GM11168 (cell line): ENCODE data around the gene APBA2.
"Not testable (repeated sequence)": the region's sequence is repeated elsewhere in the genome, so short reads cannot be mapped to it uniquely, and the experiment has no call there.

Experiments used
- in situ Hi-C: fragments of 300-500 bp; cut with MboI; formaldehyde crosslinking; loops from one replicate; pipeline ENCODE4 v1.12.0; 2022; ENCODE audit warnings: low sequenced_read_pairs; ENCODE audit not compliant: unreplicated experiment

APBA2 gene

DNA sequence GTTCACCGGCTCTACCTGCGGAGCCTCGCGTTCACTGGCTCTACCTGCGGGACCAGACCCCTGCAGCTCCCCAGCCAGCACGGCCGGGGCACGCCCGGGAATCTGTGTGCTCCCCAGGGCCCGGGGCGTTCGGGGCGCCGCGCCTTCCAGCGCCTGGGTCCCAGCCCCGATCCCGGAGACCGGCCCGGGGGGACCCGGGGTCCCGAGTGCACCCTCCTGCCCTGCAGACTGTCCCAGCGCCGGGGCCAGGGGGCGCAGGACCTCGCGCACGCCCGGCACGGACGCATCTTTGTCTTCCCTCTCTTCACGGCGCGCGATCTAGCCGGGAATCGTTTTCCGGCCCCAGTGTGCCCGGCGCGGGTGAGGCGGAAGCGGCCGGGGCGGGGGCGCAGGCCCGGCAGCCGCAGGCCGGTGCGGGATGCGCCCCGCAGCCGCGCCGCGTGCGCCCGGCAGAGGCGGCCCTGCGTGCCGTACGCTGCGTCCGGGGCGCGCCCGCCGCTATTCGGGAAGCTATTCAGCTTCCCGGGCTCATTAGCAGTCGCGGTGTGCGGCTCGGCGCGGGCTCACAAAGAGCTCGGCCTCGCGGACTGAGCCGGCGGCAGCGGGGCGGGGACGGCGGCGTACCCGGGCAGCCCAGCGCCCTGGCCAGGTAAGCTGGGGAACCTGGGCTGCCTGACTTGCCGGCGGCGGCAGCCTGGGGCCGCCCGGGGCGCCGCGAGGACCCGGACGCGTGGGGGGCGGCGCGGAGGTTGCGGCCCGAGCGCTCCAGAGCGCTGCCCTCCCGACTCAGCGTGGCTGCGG, at the start of gene APBA2:
TSS of gene APBA2 (plus strand) at position 345 of the 801 bp plus-strand sequence. CDS start 167,911 bp downstream, outside the sequence.
- in situ Hi-C loops, result no loop called here

DNA sequence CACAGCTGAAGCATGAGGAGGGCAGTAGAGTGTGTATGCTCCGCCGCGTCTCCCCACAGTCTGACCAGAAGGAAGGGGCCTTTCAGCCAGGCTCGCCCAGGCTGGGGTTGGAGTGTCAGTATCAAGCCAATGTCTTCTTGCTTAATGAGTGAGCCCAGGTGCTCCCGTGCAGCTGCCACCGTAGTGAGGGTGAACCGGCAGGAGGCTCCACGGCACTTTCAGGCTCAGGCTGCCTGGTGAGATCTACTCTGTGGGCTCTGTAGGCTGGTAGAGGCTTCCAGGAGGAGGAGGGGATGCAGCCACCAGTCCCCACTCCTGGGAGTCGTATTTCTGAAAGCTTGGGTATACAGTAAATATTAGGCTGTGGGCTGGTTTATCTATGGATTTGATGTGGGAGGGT, 45.5 kb upstream of the APBA2 start:
- in situ Hi-C loops, result not testable (repeated sequence)

DNA sequence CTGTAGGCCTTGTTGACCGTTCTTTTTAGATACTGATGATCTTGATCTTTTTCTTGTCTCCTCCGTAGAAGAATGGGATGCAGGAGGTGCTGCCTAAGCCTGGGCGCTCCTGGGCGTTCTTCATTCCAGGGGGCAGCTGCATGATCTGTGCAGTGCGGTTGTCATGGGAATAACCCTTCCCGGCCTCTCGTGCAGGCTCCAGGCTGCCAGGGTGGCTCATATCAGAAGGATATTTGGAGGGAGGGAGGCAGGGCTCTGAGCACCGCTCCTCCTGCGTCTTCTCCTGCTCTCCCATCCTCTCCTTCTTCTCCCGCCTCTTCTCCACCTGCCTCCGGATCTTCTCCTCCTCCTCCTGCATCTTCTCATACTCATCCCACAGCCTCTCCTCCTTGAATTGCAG, 43.6 kb upstream of the APBA2 start:
- in situ Hi-C loops, result not testable (repeated sequence)

DNA sequence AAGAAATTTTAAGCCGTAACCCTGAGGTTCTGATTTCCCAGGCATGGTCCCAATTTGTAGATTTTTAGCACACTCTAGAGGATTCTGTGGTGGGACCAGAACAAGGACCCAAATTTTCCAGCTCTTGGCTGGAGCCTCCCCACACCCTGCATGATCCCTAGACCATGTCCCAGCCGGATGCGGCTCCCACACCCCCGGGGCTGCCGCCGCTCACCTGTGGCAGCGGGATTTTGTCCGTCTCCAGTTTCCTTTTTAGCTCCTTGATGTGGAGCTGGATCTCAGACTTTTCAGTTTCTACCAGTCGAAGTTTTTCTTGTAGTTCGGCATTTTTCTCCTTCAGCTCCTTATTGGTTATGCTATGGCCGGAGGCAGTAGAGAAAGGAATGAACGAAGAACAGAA, 42.3 kb upstream of the APBA2 start:
- in situ Hi-C loops, result not testable (repeated sequence)

DNA sequence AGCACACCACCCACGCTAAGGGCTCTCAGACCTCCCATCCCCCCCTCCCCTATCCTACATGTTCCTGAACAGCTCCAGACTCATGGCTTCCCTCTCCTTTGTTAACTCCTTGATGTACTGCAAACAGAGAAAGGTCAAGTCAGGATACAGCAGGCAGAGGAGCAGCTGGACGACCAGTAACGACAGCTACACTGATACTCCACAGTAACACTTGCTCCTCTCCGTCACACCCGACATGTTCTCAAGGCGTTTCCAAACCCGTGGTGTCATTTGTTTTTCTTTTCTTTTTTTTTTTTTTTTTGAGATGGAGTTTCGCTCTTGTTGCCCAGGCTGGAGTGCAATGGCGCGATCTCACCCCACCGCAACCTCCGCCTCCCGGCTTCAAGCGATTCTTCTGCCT, 41.6 kb upstream of the APBA2 start:
- in situ Hi-C loops, result not testable (repeated sequence)

DNA sequence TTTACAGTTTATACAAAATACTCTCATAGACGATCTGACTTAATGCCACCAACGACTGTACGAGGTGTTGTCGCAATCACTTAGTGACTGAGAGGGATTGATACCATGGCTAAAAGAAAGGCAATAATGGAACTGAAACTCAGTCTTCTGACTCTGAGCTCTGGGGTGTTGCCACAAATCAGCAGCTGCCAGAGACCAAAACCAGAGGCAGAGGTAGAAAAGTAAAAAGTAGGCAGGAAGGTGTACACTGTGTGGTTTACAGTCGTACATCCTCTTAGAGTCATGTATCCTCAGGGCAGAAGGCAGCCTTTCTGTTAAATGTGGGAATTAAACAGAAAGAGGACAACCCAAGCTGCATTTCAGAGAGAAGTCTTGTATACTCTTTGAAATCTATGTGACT, 38.5 kb upstream of the APBA2 start:
- in situ Hi-C loops, result not testable (repeated sequence)

DNA sequence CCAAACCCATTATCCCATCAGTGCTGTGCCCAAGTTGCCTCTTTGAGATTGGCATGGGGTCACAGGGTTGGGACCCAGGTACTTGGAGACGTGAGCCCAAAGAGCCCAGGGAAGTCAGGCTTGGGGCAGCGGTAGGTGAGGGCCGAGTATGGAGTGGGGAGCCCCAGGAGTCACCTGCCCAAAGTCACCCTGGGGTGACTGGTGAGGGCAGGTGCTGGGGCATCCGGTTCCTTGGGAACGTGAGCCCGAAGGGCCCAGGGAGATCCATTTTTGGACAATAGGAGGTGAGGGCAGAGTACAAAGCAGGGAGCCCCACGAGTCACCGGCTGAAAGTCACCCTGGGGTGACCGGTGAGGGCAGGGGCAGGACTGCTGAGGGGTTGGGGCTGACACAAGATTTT, 37.8 kb upstream of the APBA2 start:
- in situ Hi-C loops, result not testable (repeated sequence)

DNA sequence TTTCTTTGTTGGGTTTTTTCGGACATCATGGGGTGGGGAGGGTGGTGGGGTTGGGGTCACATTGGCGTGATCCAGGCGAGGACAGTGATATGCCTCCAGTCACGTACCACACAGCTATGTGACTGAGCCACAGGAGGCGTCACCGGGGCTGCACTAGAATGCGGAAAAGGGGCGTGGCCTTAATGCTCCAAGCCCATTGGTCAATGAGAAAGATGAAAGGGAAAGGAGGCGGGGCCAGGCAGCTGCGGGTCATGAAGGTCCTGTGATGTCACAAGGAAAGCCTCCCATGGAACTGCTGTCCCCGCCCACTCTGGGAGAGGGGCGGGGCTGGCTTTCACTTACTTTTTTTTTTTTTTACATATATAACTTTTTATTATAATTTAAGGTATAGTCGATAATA, 37.3 kb upstream of the APBA2 start, which contains the start of gene GOLGA6L7:
TSS of gene GOLGA6L7 (minus strand) at position 124 of the 400 bp plus-strand sequence. CDS start at position 29, 95 bp downstream.
- in situ Hi-C loops, result not testable (repeated sequence)

DNA sequence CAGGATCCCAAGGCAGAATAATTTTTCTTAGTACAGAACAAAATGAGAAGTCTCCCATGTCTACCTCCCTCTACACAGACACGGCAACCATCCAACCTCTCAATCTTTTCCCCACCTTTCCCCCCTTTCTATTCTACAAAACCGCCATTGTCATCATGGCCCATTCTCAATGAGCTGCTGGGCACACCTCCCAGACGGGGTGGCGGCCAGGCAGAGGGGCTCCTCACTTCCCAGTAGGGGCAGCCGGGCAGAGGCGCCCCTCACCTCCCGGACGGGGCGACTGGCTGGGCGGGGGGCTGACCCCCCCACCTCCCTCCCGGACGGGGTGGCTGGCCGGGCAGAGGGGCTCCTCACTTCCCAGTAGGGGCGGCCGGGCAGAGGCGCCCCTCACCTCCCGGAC, 36.5 kb upstream of the APBA2 start:
- in situ Hi-C loops, result not testable (repeated sequence)

DNA sequence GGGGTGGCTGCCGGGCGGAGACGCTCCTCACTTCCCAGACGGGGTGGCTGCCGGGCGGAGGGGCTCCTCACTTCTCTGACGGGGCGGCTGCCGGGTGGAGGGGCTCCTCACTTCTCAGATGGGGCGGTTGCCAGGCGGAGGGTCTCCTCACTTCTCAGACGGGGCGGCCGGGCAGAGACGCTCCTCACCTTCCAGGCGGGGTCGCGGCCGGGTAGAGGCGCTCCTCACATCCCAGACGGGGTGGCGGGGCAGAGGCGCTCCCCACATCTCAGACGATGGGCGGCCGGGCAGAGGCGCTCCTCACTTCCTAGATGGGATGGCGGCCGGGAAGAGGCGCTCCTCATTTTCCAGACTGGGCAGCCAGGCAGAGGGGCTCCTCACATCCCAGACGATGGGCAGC, 36.0 kb upstream of the APBA2 start:
- in situ Hi-C loops, result not testable (repeated sequence)

DNA sequence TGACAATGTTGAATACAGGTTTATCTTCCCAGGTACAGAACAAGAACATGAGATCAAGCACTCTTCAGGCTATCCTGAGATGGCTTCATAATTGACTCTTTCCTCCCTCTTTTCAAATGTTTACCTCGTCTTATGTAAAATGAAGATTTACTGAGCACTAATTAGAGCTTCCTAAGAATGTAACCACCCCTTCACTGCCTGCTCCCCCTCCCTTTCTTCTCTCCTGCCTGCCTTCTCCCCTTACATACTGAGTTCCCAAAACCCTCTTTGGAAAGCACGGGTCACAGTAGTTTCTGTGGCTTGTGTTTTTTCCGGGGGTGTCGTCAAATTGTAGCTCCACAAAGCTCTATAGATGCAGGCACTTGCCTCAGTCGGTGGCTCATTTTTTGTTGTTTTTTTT, 32.1 kb upstream of the APBA2 start:
- in situ Hi-C loops, result not testable (repeated sequence)

DNA sequence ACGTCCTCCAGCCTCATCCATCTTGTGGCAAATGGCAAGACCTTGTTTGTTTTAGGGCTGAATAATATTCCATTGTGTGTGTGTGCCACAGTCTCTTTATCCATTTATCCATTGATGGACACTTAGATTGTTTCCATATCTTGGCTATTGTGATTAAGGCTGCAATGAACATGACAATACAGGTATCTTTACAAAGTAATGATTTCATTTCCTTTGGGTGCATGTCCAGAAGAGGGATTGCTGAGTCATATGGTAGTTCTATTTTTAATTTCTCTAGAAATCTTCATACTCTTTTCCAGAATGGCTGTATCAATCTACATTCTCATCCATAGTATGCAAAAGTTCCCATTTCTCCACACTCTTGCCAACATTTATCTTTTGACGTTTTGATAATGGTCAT, 31.2 kb upstream of the APBA2 start:
- in situ Hi-C loops, result not testable (repeated sequence)

DNA sequence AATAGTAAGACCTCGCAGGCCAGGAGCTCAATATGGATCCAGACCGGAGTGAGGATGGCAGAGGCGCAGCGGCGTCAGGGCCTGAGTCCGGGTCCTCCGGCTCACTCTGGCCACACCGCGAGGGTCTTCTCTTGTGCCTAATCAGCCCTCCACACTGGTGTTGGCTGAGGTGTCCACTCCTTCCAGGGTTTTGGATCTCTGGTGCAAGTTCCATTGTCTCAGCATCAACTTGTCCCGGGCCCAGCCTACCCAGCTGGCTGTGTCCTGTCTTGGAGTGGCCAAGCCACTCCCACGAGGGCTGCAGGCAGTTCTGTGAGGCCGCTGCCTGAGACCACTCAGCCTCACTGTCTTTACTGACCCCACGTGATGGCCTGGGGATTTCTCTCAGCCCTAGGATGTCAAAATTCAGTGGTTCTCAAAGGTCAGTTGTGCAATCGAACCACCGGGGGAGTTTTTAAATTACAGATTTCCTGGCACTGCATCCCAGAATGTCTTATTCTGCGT, 24.7 kb upstream of the APBA2 start:
- in situ Hi-C loops, result no loop called here

DNA sequence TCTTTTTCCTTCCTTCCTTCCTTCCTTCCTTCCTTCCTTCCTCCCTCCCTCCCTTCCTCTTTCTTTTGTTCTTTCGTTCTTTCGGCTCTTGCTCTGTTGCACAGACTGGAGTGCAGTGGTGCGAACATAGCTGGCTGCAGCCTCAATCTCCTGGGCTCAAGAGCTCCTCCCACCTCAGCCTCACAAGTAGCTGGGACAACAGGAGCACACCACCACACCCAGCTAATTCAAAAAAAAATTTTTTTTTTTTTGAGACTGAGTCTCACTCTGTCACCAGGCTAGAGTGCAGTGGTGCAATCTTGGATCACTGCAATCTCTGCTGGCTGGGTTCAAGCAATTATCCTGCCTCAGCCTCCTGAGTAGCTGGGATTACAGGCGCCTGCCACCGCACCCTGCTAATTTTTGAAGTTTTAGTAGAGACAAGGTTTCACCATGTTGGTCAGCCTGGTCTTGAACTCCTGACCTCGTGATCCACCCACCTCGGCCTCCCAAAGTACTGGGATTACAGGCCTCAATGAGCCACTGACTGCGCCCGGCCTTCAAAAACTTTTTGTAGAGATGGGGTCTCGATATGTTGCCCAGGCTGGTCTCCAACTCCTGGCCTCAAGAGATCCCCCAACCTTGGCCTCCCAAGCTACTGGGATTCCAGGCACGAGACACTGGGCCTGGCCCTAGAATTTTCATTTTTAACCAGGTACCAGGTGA, 24.0 kb upstream of the APBA2 start:
- in situ Hi-C loops, result not testable (repeated sequence)

DNA sequence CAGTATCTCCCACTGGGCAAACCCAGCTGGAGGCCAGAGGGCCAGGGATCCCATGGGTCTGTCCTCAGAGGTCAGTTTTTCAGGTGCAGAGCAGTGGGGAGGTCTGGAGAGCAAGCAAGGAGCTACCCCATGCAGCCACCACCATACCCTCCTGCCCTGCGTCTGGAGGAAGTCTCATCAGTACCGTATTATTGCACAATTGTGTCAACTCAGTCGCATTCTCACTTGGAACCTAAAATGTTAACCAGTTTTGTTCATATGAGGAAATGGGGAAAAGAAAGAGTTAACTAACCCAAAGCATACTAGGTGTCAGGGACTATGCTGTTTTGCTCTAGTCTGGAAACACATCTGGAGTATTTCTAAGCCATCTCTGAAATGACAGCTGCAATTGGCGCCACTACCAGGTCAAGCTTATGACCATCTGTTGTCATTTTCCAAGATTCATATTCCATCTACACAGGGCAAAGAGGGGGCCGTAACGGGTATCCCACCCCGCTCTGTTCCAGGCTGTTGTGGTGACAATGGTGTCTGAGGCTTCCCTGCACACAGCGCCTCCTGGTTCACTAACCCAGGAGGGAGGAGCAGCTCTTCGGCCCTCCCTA, 16.9 kb upstream of the APBA2 start:
- in situ Hi-C loops, result no loop called here

DNA sequence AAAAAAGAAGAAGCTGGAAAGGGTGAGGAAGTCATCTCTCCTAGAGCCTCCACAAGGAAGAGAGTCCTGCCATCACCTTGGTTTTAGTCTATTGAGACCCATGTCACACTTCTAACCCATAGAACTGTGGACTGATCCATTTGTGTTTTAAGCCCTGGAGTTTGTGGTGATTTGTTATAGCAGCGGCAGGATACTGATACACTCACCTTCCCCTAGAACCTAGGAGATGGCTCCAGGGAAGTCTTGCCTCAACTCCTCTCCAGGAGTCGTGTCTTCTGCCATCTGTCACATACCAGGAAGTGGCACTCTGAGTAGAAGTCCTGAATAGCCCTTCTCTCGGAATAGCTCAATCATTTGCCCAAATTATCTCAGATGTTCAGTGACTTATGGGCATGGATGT, 14.6 kb upstream of the APBA2 start:
- in situ Hi-C loops, result no loop called here

DNA sequence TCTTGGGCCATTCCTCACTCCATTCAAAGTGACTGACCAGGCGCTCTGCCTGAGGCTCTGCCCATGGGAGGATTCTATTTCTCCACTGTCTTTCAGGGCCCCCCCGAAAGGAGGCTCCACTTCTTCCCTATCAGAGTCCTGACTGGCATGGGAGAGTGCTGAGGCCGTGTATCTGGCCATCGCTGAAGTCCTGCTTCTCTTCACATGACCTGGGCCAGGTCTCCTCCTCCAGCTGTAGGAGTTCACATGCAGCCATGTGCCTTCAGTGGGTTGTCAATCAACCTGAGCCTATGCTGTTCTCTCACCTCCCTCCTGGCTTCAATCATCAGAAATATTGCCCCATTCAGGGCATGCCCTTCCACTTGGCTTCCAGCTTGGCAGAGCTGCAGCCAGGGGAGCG, 12.8 kb upstream of the APBA2 start:
- in situ Hi-C loops, result no loop called here

DNA sequence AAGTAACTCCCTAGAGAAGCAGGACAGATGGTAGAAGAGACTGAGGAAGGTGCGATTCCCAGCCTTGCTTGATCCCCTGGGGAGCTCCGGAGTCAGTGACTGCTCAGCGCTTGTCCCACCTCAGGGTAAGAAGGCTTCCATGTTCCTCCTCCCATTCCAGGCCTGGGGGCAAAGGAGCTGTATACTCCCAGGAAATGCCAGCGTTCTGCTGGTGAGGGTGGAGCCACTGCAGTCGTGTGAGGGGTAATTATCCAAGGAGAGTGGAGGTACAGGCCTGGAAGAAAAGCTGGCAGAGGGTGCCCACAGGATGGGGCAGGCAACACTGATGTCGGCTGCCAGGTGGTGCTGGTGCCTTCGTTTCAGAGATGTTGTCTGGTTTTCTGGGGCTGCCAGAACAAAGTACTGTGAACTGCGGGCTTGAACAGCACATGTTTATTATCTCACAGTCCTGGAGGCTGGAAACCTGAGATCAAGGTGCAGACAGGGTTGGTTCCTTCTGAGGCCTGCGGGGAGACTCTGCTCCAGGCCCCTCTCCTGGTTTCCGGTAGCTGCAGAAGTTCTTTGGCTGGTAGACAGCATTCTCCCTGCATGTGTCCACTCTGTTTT, 12.1 kb upstream of the APBA2 start:
- in situ Hi-C loops, result no loop called here

DNA sequence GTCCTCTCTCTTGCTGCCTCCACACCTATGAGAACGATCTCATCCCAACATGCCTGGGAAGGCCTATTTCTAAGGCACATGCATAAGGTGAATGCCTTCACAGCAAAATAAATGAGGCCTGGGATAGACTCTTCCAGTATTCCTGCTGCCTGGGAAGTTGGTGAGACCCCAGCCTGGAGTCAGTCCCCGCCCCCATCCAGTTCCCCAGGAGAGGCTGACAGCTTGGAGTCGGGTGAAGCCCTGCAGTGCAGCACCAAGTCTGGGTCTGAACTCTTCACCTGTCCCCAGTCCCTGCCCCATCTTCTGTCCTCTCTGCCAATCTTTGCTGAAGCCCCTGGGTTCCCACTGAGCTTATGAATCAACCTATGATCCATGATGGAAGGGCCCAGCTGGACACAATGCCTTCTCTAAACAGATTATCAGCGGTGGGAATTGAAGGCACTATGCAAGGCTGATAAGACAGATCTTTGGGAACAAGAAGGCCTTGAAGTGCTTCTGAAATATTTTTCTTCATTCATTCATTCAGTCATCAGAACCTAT, 10.2 kb upstream of the APBA2 start:
- in situ Hi-C loops, result no loop called here

DNA sequence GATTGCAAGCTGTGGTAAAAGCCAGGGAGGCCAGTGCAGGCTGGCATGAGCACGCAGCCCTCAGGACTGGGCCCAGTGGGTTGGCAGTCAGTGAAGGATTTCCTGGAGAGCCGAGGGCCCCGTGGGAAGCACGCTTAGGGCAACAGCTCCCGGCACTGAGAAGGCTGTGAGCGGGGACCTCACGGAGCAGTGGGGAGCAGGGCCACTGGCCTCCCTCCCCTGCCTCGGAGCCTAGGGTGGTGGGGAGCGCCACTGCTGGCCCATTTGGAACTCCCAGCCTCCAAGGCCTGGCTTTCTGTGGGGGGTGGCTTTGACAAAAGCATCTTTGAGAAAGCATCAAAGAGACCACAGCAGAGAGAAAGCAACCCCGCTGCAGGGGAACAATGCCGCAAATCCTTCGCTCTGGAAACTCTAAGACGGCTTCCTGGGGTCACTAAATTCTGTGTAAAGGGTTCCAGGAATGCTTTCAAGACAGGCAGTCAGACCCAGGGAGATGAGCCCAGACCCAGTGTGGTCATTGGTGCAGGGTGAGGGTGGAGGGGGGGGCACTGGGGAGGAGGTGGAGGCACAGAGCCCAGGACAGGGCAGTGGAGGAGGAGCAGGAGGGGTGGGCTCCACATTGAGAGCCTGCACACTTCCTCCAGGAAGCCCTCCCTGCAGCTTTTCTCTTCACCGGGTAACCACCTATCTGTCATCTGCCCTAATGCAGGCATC, 9.5 kb upstream of the APBA2 start:
- in situ Hi-C loops, result no loop called here
